HCT116 (cell line): ENCODE results near the gene RPL15. TPM values are rescaled to one million over a fixed set of nuclear protein-coding genes. Genes with fewer than 3 reads are reported as not detected.

ENCODE experiments used
- ATAC-seq: fragments of 200-7000 bp; cut with Tn5 transposase; 2 replicates; pipeline ENCODE4 v1.9.1; 2020; ENCODE audit warnings: mild to moderate bottlenecking, moderate library complexity
- BruUV-seq: library from RNA; stranded (reverse); fragments of 400-500 nt; replicated peaks from 2 replicates; lab custom pipeline; 2021; lab: Mats Ljungman, UMichigan
- CTCF ChIA-PET: fragments of 300-600 bp; sonication (Branson Sonifier 250); formaldehyde crosslinking; loops from one replicate; lab custom pipeline; 2021; ENCODE audit warnings: antibody characterized with exemption; lab: Charles Lee
- POLR2A ChIA-PET: fragments of 300-600, 350-600 bp; sonication (Branson Sonifier 250); formaldehyde crosslinking; loops from one replicate; lab custom pipeline; 2021; ENCODE audit warnings: antibody characterized with exemption; lab: Charles Lee
- RAD21 ChIA-PET, 2 experiments: fragments of 300-600 bp; sonication (Branson Sonifier 250); formaldehyde crosslinking; loops; one replicate each; lab custom pipeline; 2023; ENCODE audit warnings: low total read pairs in 2 of 2; ENCODE audit not compliant: uncharacterized antibody in 2 of 2, unreplicated experiment in 2 of 2, low non-redundant PET in 1 of 2; lab: Charles Lee
- DNase-seq: peaks from one replicate; pipeline ENCODE4 v3.0.0-alpha.2; 2010; ENCODE audit warnings: low read depth, low spot score
- H2AFZ ChIP-seq: fragments of 200-600 bp; shearing (Covaris generic), sonication (generic); 2 replicates; pipeline ENCODE4 v1.6.1; 2017; ENCODE audit warnings: low read depth, mixed run types, mixed read lengths, antibody characterized with exemption, low read length; ENCODE audit not compliant: poor library complexity, severe bottlenecking
- H3K27ac ChIP-seq: 2 replicates; pipeline ENCODE4 v1.5.1; 2012; ENCODE audit warnings: low read depth, low read length
- H3K27me3 ChIP-seq: fragments of 200-600 bp; sonication (generic); 2 replicates; pipeline ENCODE4 v1.6.1; 2016; ENCODE audit warnings: mixed run types, low read length, mixed read lengths; ENCODE audit not compliant: insufficient read depth
- H3K36me3 ChIP-seq, 2 experiments: fragments of 200-500 bp in 1 of 2; fragments of 200-600 bp in 1 of 2; sonication (Bioruptor generic) in 1 of 2; sonication (generic) in 1 of 2; 2 replicates each; pipeline versions ENCODE4 v1.5.1 to v1.6.1; 2014 to 2016; ENCODE audit warnings: low read length in 2 of 2, inconsistent platforms in 1 of 2, mixed read lengths in 1 of 2, mixed run types in 1 of 2; ENCODE audit not compliant: insufficient read depth in 2 of 2, control insufficient read depth in 1 of 2
- H3K4me1 ChIP-seq, 2 experiments: fragments of 200-600 bp in 1 of 2; sonication (generic) in 1 of 2; 2 replicates each; pipeline versions ENCODE4 v1.5.1 to v1.6.1; 2012 to 2017; ENCODE audit warnings: low read length in 2 of 2, inconsistent platforms in 1 of 2, mild to moderate bottlenecking in 1 of 2, mixed read lengths in 1 of 2, mixed run types in 1 of 2, moderate library complexity in 1 of 2; ENCODE audit not compliant: insufficient read depth in 2 of 2, control insufficient read depth in 1 of 2
- H3K4me2 ChIP-seq: fragments of 200-600 bp; sonication (generic); 2 replicates; pipeline ENCODE4 v1.6.1; 2017; ENCODE audit warnings: mixed run types, low read length, mixed read lengths
- H3K4me3 ChIP-seq, 2 experiments: fragments of 200-600 bp in 1 of 2; sonication (generic) in 1 of 2; replicated peaks in 1 of 2; 2 replicates each; pipeline ENCODE4 v1.5.1; 2011 to 2016; ENCODE audit warnings: low read length in 2 of 2, control low read depth in 1 of 2, low read depth in 1 of 2, mild to moderate bottlenecking in 1 of 2, mixed read lengths in 1 of 2, mixed run types in 1 of 2
- H3K79me2 ChIP-seq: fragments of 200-600 bp; sonication (generic); 2 replicates; pipeline ENCODE4 v1.6.1; 2017; ENCODE audit warnings: mild to moderate bottlenecking, mixed run types, low read length, moderate library complexity, mixed read lengths; ENCODE audit not compliant: insufficient read depth
- H3K9ac ChIP-seq: fragments of 200-600 bp; sonication (generic); 2 replicates; pipeline ENCODE4 v1.6.1; 2016; ENCODE audit warnings: low read length, mixed read lengths
- H3K9me2 ChIP-seq: fragments of 200-600 bp; sonication (generic), shearing (Covaris generic); 2 replicates; pipeline ENCODE4 v1.6.1; 2017; ENCODE audit warnings: mixed run types, mild to moderate bottlenecking, moderate library complexity; ENCODE audit not compliant: insufficient read depth
- H3K9me3 ChIP-seq, 2 experiments: fragments of 200-500 bp in 1 of 2; fragments of 200-600 bp in 1 of 2; sonication (Bioruptor generic) in 1 of 2; sonication (generic) in 1 of 2; 2 replicates each; pipeline ENCODE4 v1.6.1; 2014 to 2017; ENCODE audit warnings: low read length in 2 of 2, mixed read lengths in 2 of 2, inconsistent platforms in 1 of 2, low read depth in 1 of 2, mild to moderate bottlenecking in 1 of 2, mixed run types in 1 of 2, moderate library complexity in 1 of 2; ENCODE audit not compliant: control insufficient read depth in 1 of 2, insufficient read depth in 1 of 2
- H4K20me1 ChIP-seq: fragments of 200-600 bp; sonication (generic), shearing (Covaris generic); 2 replicates; pipeline ENCODE4 v1.6.1; 2017; ENCODE audit warnings: mixed run types, mild to moderate bottlenecking, moderate library complexity; ENCODE audit not compliant: insufficient read depth
- CEBPB ChIP-seq: IDR thresholded peaks from 2 replicates; pipeline ENCODE4 v1.6.1; 2012; ENCODE audit warnings: low read depth
- EZH2 ChIP-seq: fragments of 200-600 bp; sonication (generic); IDR thresholded peaks from 2 replicates; pipeline ENCODE4 v1.6.1; 2017; ENCODE audit warnings: antibody characterized with exemption, mixed run types
- JUND ChIP-seq: IDR thresholded peaks from 2 replicates; pipeline ENCODE4 v1.6.1; 2012
- POLR2A ChIP-seq: IDR thresholded peaks from 2 replicates; pipeline ENCODE4 v1.7.0; 2011; ENCODE audit warnings: borderline replicate concordance; ENCODE audit not compliant: insufficient read depth, insufficient read length; ENCODE audit errors: extremely low read depth
- SP1 ChIP-seq: IDR thresholded peaks from 2 replicates; pipeline ENCODE4 v1.6.1; 2012; ENCODE audit warnings: low read depth
- YY1 ChIP-seq: IDR thresholded peaks from 2 replicates; pipeline ENCODE4 v1.6.1; 2011; ENCODE audit warnings: low read length, low read depth, moderate library complexity, mild to moderate bottlenecking; ENCODE audit not compliant: insufficient replicate concordance; ENCODE audit errors: extremely low read depth
- ZNF274 ChIP-seq: fragments of 200-500 bp; sonication (Bioruptor generic); IDR thresholded peaks from 2 replicates; pipeline ENCODE4 v1.6.1; 2014; ENCODE audit warnings: mild to moderate bottlenecking, low read depth, low read length, inconsistent platforms
- intact Hi-C: fragments of 100-400 bp; cut with micrococcal nuclease; formaldehyde crosslinking; loops from 2 replicates; pipeline ENCODE4 v1.10.0; 2022
- total RNA-seq: library from RNA; stranded (reverse); gene quantifications from one replicate; pipeline ENCODE4 v1.2.1, GENCODE V29; 2021; ENCODE audit not compliant: unreplicated experiment
- TF ChIP-seq, protein P1 (sequence below), 3 experiments: fragments of 200-600 bp in 1 of 3; sonication (generic) in 1 of 3; IDR thresholded peaks in 2 of 3; conservative IDR thresholded peaks in 1 of 3; 2 replicates each; pipeline ENCODE4 v1.5.1; 2012 to 2017; ENCODE audit warnings: low read depth in 2 of 3, low read length in 2 of 3, antibody characterized with exemption in 1 of 3, borderline replicate concordance in 1 of 3, control low read depth in 1 of 3, mild to moderate bottlenecking in 1 of 3, mixed read lengths in 1 of 3, mixed run types in 1 of 3, moderate library complexity in 1 of 3; ENCODE audit not compliant: insufficient read depth in 1 of 3
- TF ChIP-seq, protein P2 (sequence below): IDR thresholded peaks from 2 replicates; pipeline ENCODE4 v1.6.1; 2011; ENCODE audit warnings: mild to moderate bottlenecking, low read length, moderate library complexity; ENCODE audit not compliant: insufficient replicate concordance; ENCODE audit errors: extremely low read depth
- TF ChIP-seq, protein P3 (sequence below): IDR thresholded peaks from 2 replicates; pipeline ENCODE4 v1.6.1; 2012
- TF ChIP-seq, protein P4 (sequence below): IDR thresholded peaks from 2 replicates; pipeline ENCODE4 v1.6.1; 2012

Gene RPL15
- total RNA-seq, 1 experiment from 2014 or later: 2,177 TPM

DNA sequence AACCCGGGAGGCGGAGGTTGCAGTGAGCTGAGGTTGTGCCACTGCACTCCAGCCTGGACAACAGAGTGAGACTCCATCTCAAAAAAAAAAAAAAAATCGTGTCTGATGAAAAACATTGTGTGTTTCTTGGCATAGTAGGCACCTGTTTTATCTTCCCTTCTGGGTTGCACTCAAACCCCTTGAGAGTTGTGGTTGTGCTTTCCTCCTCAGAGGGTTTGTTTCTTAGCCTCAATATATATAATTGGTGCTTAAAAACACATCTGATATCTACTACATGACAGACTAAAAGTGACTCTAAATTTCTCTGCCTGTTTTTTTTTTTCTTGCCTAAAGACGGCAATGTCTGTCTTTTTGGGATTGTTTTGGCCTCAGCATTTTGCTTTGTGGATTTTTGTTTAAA lies 35.7 kb downstream of the RPL15 start:
- ChIA-PET POLR2A (interaction anchor here (0.7 kb wide), 1 partner anchor 245 kb away, joined by 4 read pairs; no protein-coding TSS in a partner anchor), CTCF (no interaction called here), RAD21 (no interaction called here)
- Histone ChIP-seq H3K4me2 (no peak overlapping the region), H3K27me3 (no peaks in the 10 kb centered on the region), H3K9me2 (no peaks in the 10 kb centered on the region), H3K27ac (no peak overlapping the region), H3K9me3 (no peaks in the 10 kb centered on the region), H3K4me1 (peaks cover 27 to 48% of the 10 kb centered on the region in 2 experiments), H2AFZ (no peak overlapping the region), H4K20me1 (peaks cover 19% of the 10 kb centered on the region; the same call in 1 of the 2 replicates), H3K36me3 (peaks cover 4 to 5% of the 10 kb centered on the region in 2 experiments; a peak in 2 of 4 replicates), H3K4me3 (no peak overlapping the region), H3K9ac (no peak overlapping the region), H3K79me2 (peaks cover 94% of the 10 kb centered on the region)
- ATAC-seq: no peak
- intact Hi-C loops: no loop called here
- no peak for TF ChIP-seq SP1
- TF ChIP-seq, protein P1, sequence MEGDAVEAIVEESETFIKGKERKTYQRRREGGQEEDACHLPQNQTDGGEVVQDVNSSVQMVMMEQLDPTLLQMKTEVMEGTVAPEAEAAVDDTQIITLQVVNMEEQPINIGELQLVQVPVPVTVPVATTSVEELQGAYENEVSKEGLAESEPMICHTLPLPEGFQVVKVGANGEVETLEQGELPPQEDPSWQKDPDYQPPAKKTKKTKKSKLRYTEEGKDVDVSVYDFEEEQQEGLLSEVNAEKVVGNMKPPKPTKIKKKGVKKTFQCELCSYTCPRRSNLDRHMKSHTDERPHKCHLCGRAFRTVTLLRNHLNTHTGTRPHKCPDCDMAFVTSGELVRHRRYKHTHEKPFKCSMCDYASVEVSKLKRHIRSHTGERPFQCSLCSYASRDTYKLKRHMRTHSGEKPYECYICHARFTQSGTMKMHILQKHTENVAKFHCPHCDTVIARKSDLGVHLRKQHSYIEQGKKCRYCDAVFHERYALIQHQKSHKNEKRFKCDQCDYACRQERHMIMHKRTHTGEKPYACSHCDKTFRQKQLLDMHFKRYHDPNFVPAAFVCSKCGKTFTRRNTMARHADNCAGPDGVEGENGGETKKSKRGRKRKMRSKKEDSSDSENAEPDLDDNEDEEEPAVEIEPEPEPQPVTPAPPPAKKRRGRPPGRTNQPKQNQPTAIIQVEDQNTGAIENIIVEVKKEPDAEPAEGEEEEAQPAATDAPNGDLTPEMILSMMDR (IDR thresholded peaks at IDR 0.05 in 2 of 3, conservative IDR thresholded peaks at IDR 0.05 in 1 of 3; ENCODE audit: borderline replicate concordance in 1 of 3, insufficient read depth in 1 of 3, low read depth in 2 of 3, low read length in 2 of 3): no peak
- no peak for TF ChIP-seq CEBPB
- TF ChIP-seq, all 23 proteins: peak for 0
- DNase-seq: no peak
- no TSS peak for BruUV-seq

DNA sequence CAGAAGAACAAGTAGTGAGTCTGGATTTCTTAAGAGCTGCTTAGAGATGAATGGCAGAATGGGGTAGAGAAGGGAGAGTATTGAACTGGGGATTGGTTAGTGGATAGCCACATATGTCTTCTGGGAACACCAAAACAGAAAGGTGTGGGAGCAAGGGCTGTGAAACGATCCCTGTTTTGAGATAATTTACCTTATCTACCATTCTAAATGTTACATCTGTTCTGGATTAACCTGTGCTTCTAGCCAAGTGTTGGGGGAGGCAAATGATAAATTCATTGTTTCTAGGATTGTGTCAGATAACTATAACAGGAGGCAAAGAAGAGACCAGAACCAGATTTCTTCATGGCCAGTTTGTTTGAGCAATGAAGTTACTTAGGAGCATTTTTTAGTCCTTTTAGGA lies 36.6 kb downstream of the RPL15 start:
- RAD21 ChIA-PET: no interaction called here
- ATAC-seq: no peak
- CTCF ChIA-PET: interaction anchor here (0.6 kb wide), 1 partner anchor 118 kb away, joined by 3 read pairs; no protein-coding TSS in a partner anchor
- TF ChIP-seq JUND: no peak
- TF ChIP-seq, protein P2, sequence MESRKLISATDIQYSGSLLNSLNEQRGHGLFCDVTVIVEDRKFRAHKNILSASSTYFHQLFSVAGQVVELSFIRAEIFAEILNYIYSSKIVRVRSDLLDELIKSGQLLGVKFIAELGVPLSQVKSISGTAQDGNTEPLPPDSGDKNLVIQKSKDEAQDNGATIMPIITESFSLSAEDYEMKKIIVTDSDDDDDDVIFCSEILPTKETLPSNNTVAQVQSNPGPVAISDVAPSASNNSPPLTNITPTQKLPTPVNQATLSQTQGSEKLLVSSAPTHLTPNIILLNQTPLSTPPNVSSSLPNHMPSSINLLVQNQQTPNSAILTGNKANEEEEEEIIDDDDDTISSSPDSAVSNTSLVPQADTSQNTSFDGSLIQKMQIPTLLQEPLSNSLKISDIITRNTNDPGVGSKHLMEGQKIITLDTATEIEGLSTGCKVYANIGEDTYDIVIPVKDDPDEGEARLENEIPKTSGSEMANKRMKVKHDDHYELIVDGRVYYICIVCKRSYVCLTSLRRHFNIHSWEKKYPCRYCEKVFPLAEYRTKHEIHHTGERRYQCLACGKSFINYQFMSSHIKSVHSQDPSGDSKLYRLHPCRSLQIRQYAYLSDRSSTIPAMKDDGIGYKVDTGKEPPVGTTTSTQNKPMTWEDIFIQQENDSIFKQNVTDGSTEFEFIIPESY: no peak
- TF ChIP-seq, protein P3, sequence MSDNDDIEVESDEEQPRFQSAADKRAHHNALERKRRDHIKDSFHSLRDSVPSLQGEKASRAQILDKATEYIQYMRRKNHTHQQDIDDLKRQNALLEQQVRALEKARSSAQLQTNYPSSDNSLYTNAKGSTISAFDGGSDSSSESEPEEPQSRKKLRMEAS: no peak
- TF ChIP-seq EZH2: no peak
- TF ChIP-seq POLR2A: no peak
- no peak for TF ChIP-seq ZNF274
- TF ChIP-seq, protein P4, sequence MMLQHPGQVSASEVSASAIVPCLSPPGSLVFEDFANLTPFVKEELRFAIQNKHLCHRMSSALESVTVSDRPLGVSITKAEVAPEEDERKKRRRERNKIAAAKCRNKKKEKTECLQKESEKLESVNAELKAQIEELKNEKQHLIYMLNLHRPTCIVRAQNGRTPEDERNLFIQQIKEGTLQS: no peak
- TF ChIP-seq YY1: no peak

More for the DNA sequence above, 36.6 kb downstream of the RPL15 start:
- Histone ChIP-seq H3K27me3 (no peaks in the 10 kb centered on the region), H3K4me1 (peaks cover 26 to 48% of the 10 kb centered on the region in 2 experiments), H3K27ac (no peak overlapping the region), H3K4me2 (no peak overlapping the region), H3K9ac (no peak overlapping the region), H3K79me2 (peaks cover 92% of the 10 kb centered on the region), H4K20me1 (peaks cover 19% of the 10 kb centered on the region; the same call in 1 of the 2 replicates), H3K9me3 (no peaks in the 10 kb centered on the region), H3K9me2 (no peaks in the 10 kb centered on the region), H2AFZ (no peak overlapping the region), H3K4me3 (no peak overlapping the region), H3K36me3 (peaks cover 4 to 5% of the 10 kb centered on the region in 2 experiments; a peak in 2 of 4 replicates)
- intact Hi-C loops: no loop called here
- BruUV-seq: no TSS peak
- DNase-seq: no peak
- POLR2A ChIA-PET: no interaction called here
